OCI-LY7 (cell line): ENCODE measurements around the gene ANO4. TPM values are rescaled to one million over a fixed set of nuclear protein-coding genes. Genes with fewer than 3 reads are reported as not detected.

ENCODE experiments used
- BruUV-seq: library from RNA; stranded (reverse); fragments of 400-500 nt; replicated peaks from 2 replicates; lab custom pipeline; 2021; lab: Mats Ljungman, UMichigan
- CTCF ChIA-PET: fragments of 300-600 bp; sonication (Branson Sonifier 250); formaldehyde crosslinking; loops from one replicate; lab custom pipeline; 2022; ENCODE audit warnings: antibody characterized with exemption; ENCODE audit not compliant: unreplicated experiment; lab: Charles Lee
- POLR2A ChIA-PET: fragments of 300-600 bp; sonication (Branson Sonifier 250); formaldehyde crosslinking; loops from one replicate; lab custom pipeline; 2022; ENCODE audit warnings: antibody characterized with exemption; lab: Charles Lee
- DNase-seq: peaks from one replicate; pipeline ENCODE4 v3.0.0-alpha.2; 2015; ENCODE audit warnings: low spot score
- H2AFZ ChIP-seq: fragments of 200-600 bp; sonication (generic), shearing (Covaris generic); 2 replicates; pipeline ENCODE4 v1.6.1; 2014; ENCODE audit warnings: mild to moderate bottlenecking, antibody characterized with exemption, low read length, moderate library complexity
- H3K27ac ChIP-seq: fragments of 200-600 bp; sonication (generic); 2 replicates; pipeline ENCODE4 v1.5.1; 2014; ENCODE audit warnings: mixed run types, low read depth, mild to moderate bottlenecking, moderate library complexity, low read length, inconsistent platforms; ENCODE audit not compliant: poor library complexity, severe bottlenecking
- H3K36me3 ChIP-seq: fragments of 200-600 bp; sonication (generic); 2 replicates; pipeline ENCODE4 v1.6.1; 2014; ENCODE audit warnings: mild to moderate bottlenecking, antibody characterized with exemption, low read length, moderate library complexity, mixed read lengths; ENCODE audit not compliant: insufficient read depth
- H3K4me1 ChIP-seq: fragments of 200-600 bp; sonication (generic); 2 replicates; pipeline ENCODE4 v1.5.1; 2014; ENCODE audit warnings: mild to moderate bottlenecking, low read length; ENCODE audit not compliant: insufficient read depth, poor library complexity, severe bottlenecking
- H3K4me2 ChIP-seq: fragments of 200-600 bp; sonication (generic); 2 replicates; pipeline ENCODE4 v1.6.1; 2014; ENCODE audit warnings: mild to moderate bottlenecking, low read length
- H3K4me3 ChIP-seq: fragments of 200-600 bp; sonication (generic); 2 replicates; pipeline ENCODE4 v1.5.1; 2014; ENCODE audit warnings: mild to moderate bottlenecking, low read depth, low read length; ENCODE audit not compliant: poor library complexity, severe bottlenecking
- H3K79me2 ChIP-seq: fragments of 200-600 bp; sonication (generic); 2 replicates; pipeline ENCODE4 v1.6.1; 2016; ENCODE audit warnings: low read depth, mild to moderate bottlenecking, low read length, moderate library complexity, mixed read lengths; ENCODE audit not compliant: insufficient read depth
- H3K9me2 ChIP-seq: fragments of 200-600 bp; sonication (generic); 2 replicates; pipeline ENCODE4 v1.6.1; 2016; ENCODE audit warnings: mild to moderate bottlenecking, low read length, mixed read lengths; ENCODE audit not compliant: insufficient read depth
- H3K9me3 ChIP-seq: fragments of 200-600 bp; sonication (generic); 2 replicates; pipeline ENCODE4 v1.6.1; 2014; ENCODE audit warnings: mild to moderate bottlenecking, mixed run types, low read length, mixed read lengths
- H4K20me1 ChIP-seq: fragments of 200-600 bp; sonication (generic); 2 replicates; pipeline ENCODE4 v1.6.1; 2014; ENCODE audit warnings: mild to moderate bottlenecking, antibody characterized with exemption, low read length, moderate library complexity, mixed read lengths; ENCODE audit not compliant: insufficient read depth
- EZH2phosphoT487 ChIP-seq: fragments of 200-600 bp; sonication (generic); IDR thresholded peaks from 2 replicates; pipeline ENCODE4 v1.6.1; 2018; ENCODE audit warnings: low read depth, borderline replicate concordance, mild to moderate bottlenecking, mixed run types, antibody characterized with exemption, low read length, moderate library complexity, mixed read lengths
- intact Hi-C: fragments of 100-400 bp; cut with micrococcal nuclease; formaldehyde crosslinking; loops from one replicate; pipeline ENCODE4 v1.10.0; 2022; ENCODE audit not compliant: unreplicated experiment
- total RNA-seq, 2 experiments: library from RNA; depleted of rRNA in 1 of 2; stranded (reverse); fragments of >200 nt in 1 of 2; shearing (Covaris generic) in 1 of 2; gene quantifications; 2 replicates each; pipeline ENCODE4 v1.2.3, GENCODE V29; 2014 to 2022
- TF ChIP-seq, protein P1 (sequence below): fragments of 200-600 bp; sonication (generic); conservative IDR thresholded peaks from 2 replicates; pipeline ENCODE4 v1.5.1; 2014; ENCODE audit warnings: mild to moderate bottlenecking, antibody characterized with exemption, low read length, moderate library complexity, mixed read lengths

The ANO4 gene
- total RNA-seq, 2 experiments from 2014 or later, result not detected

DNA sequence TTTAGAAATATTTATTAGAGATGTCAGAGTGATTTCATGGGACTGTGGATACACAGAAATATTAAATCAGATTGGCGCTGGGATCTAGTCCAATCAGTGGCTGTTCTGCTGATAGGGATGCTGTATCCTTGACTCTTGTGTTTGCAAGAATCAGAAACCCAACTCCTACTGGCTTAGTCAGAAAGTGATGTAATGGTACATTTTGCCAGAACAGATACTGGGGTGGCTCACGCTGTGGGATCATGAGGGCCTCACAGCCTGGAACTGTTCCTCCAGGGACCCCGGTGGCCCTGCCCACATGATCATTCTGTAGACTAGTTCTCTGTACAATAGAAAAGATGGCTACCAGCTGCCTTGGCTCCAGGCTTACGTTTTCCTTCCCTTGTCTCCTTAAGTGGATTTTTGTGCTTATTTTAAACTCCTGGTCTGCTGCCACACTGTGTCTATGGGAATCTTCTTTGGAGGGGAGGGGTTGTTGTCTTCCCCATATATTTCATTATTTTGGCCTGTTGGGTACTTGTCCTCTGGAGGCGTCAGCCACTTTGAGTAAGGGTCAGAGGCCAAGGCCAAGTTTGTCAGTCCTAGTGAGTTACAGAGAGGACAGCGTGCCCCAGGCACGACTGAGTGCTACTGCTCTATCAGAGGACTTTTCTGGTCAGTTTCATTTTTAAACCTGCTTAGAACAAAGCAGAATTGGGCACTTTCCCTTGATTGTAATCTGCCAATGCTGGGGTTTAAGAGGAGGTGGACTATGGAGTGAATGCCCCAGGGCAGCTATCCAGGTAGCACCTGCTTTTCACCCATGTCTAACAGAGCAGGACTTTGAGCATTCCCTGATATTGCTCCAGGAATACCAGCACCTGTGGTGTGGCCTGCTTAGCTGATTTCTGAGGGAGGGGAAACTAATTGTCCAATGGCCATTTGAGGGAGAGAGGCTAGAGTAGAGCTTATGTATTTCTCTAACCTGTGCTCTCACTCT is 251.2 kb downstream of the ANO4 start:
- Histone ChIP-seq H3K9me2 (no peaks in the 10 kb centered on the region), H3K79me2 (no peaks in the 10 kb centered on the region), H3K4me3 (no peak overlapping the region), H3K9me3 (no peaks in the 10 kb centered on the region), H3K4me1 (no peaks in the 10 kb centered on the region), H3K4me2 (no peak overlapping the region), H4K20me1 (no peaks in the 10 kb centered on the region), H3K36me3 (no peaks in the 10 kb centered on the region), H2AFZ (no peak overlapping the region), H3K27ac (no peak overlapping the region)
- ChIA-PET POLR2A (interaction anchor here (1.1 kb wide), 1 partner anchor 26 kb away, joined by 3 read pairs; no protein-coding TSS in a partner anchor), CTCF (no interaction called here)
- intact Hi-C loops, result no loop called here
- BruUV-seq, result no TSS peak
- DNase-seq, result no peak
- TF ChIP-seq, protein P1, sequence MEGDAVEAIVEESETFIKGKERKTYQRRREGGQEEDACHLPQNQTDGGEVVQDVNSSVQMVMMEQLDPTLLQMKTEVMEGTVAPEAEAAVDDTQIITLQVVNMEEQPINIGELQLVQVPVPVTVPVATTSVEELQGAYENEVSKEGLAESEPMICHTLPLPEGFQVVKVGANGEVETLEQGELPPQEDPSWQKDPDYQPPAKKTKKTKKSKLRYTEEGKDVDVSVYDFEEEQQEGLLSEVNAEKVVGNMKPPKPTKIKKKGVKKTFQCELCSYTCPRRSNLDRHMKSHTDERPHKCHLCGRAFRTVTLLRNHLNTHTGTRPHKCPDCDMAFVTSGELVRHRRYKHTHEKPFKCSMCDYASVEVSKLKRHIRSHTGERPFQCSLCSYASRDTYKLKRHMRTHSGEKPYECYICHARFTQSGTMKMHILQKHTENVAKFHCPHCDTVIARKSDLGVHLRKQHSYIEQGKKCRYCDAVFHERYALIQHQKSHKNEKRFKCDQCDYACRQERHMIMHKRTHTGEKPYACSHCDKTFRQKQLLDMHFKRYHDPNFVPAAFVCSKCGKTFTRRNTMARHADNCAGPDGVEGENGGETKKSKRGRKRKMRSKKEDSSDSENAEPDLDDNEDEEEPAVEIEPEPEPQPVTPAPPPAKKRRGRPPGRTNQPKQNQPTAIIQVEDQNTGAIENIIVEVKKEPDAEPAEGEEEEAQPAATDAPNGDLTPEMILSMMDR, result no peak

DNA sequence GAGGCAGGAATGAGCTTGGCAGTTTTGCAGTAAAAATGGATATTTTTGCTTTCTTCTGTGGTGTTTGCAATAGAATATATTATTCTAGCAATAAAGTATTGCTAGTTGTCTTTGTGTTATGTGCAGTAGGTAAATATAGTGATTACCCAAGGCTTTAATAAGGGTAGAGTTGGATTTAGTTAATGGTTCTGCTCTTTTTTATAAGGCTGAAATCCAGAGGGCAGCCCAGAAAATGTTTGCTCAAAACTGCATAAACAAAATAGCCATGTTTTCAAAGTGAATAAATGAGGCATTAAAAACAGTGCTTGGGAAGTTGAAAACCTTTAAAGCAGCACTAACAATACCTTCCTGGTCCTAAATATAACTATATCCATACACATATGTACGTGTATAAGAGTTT is 253.1 kb downstream of the ANO4 start:
- ChIA-PET POLR2A (no interaction called here), CTCF (no interaction called here)
- intact Hi-C loops, result no loop called here
- Histone ChIP-seq H4K20me1 (no peaks in the 10 kb centered on the region), H2AFZ (no peak overlapping the region), H3K36me3 (no peaks in the 10 kb centered on the region), H3K79me2 (no peaks in the 10 kb centered on the region), H3K27ac (no peak overlapping the region), H3K9me2 (no peaks in the 10 kb centered on the region), H3K4me3 (no peak overlapping the region), H3K4me1 (no peaks in the 10 kb centered on the region), H3K4me2 (no peak overlapping the region), H3K9me3 (no peaks in the 10 kb centered on the region)
- no TSS peak for BruUV-seq
- TF ChIP-seq, protein P1, result no peak
- TF ChIP-seq EZH2phosphoT487, result no peak
- no peak for DNase-seq

DNA sequence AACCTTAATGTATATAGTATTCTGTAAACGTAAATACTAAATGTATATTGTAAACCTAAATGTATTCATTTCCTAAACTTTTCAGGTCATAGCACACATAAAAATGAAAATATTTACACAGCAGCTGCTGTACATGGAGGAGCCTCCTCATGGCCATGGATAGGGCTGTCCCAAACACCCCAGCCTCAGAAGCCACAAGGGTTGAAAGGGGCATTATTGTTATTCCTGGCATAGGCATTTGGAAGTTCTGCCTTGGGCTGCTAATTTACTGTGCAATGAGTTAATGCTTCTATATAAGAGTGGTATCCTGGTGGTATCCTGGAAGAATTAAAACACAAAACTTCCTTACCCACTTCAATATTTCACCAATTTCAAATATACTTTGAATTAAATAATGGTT is 256.1 kb downstream of the ANO4 start:
- no peaks in the 10 kb centered on the region for H3K36me3 ChIP-seq
- no peak for TF ChIP-seq EZH2phosphoT487
- TF ChIP-seq, protein P1, result no peak
- intact Hi-C loops, result no loop called here
- ChIA-PET POLR2A (no interaction called here), CTCF (no interaction called here)
- H3K27ac ChIP-seq, result no peak overlapping the region
- H3K9me2 ChIP-seq, result no peaks in the 10 kb centered on the region
- no peaks in the 10 kb centered on the region for H3K79me2 ChIP-seq
- no TSS peak for BruUV-seq
- H3K4me1 ChIP-seq, result no peaks in the 10 kb centered on the region
- H4K20me1 ChIP-seq, result no peaks in the 10 kb centered on the region
- H2AFZ ChIP-seq, result no peak overlapping the region
- H3K4me3 ChIP-seq, result no peak overlapping the region
- no peaks in the 10 kb centered on the region for H3K9me3 ChIP-seq
- no peak overlapping the region for H3K4me2 ChIP-seq
- no peak for DNase-seq
